A549 (cell line): Measurements from ENCODE around the gene CRTAP. TPM values are rescaled to one million over a fixed set of nuclear protein-coding genes. Genes with fewer than 3 reads are reported as not detected.
"Not testable (repeated sequence)": the region's sequence is repeated elsewhere in the genome, so short reads cannot be mapped to it uniquely, and the experiment has no call there.

Experiments
- ATAC-seq, 2 experiments: fragments of 200-7000 bp in 1 of 2; fragments of >200 bp in 1 of 2; cut with Nextera tagmentation in 1 of 2; cut with Tn5 transposase in 1 of 2; 3 replicates each; pipeline versions ENCODE4 v1.8.0 to v1.9.1; 2018 to 2020; ENCODE audit warnings: mild to moderate bottlenecking in 1 of 2, moderate library complexity in 1 of 2
- CTCF ChIA-PET: fragments of 300-600 bp; sonication (Branson Sonifier 250); formaldehyde crosslinking; extraction: SDS; loops from one replicate; lab custom pipeline; 2021; ENCODE audit warnings: antibody characterized with exemption, inconsistent platforms; lab: Yijun Ruan, JAX
- POLR2A ChIA-PET: fragments of 350-600 bp; formaldehyde crosslinking; extraction: SDS; loops from one replicate; lab custom pipeline; 2021; ENCODE audit warnings: antibody characterized with exemption, inconsistent platforms; lab: Yijun Ruan, JAX
- DNase-seq, 2 experiments: peaks; one replicate each; pipeline versions ENCODE4 v3.0.0 to v3.0.0-alpha.2; 2011 to 2016; ENCODE audit warnings: low read depth in 1 of 2, low spot score in 1 of 2
- FAIRE-seq: peaks from 2 replicates; lab custom pipeline; 2011; peaks lifted over from hg19 to GRCh38; lab: Jason Lieb, UNC
- H3K27ac ChIP-seq, 2 experiments: fragments of >200 bp; sonication (Bioruptor Twin); formaldehyde crosslinking; 3 replicates each; pipeline ENCODE4 v1.5.1; 2016 to 2017
- H3K4me1 ChIP-seq: fragments of >200 bp; sonication (Bioruptor Twin); formaldehyde crosslinking; 3 replicates; pipeline ENCODE4 v1.6.1; 2016
- H3K4me2 ChIP-seq: fragments of >200 bp; sonication (Bioruptor Twin); formaldehyde crosslinking; 3 replicates; pipeline ENCODE4 v1.6.1; 2016
- H3K4me3 ChIP-seq: fragments of >200 bp; sonication (Bioruptor Twin); formaldehyde crosslinking; 3 replicates; pipeline ENCODE4 v1.5.1; 2016
- H3K9me3 ChIP-seq: fragments of >200 bp; sonication (Bioruptor Twin); formaldehyde crosslinking; 3 replicates; pipeline ENCODE4 v1.6.1; 2016
- BHLHE40 ChIP-seq: IDR thresholded peaks from 2 replicates; pipeline ENCODE4 v1.6.1; 2012; ENCODE audit warnings: low read depth, low read length, inconsistent platforms
- EHF ChIP-seq: fragments of 250-450 bp; sonication (Bioruptor Pico); IDR thresholded peaks from 2 replicates; pipeline ENCODE4 v1.5.0; 2020; ENCODE audit warnings: mild to moderate bottlenecking
- ESRRA ChIP-seq: fragments of 150-350 bp; IDR thresholded peaks from 2 replicates; pipeline ENCODE4 v1.6.1; 2014; ENCODE audit warnings: mild to moderate bottlenecking, low read length, borderline replicate concordance
- FOXS1 ChIP-seq: fragments of 250-450 bp; sonication (Bioruptor Pico); IDR thresholded peaks from 2 replicates; pipeline ENCODE4 v1.5.0; 2020; ENCODE audit warnings: mild to moderate bottlenecking, moderate library complexity
- GATA3 ChIP-seq: IDR thresholded peaks from 2 replicates; pipeline ENCODE4 v1.6.1; 2012; ENCODE audit warnings: borderline replicate concordance
- HDAC2 ChIP-seq: fragments of 200-600 bp; sonication (generic); IDR thresholded peaks from 2 replicates; pipeline ENCODE4 v1.6.1; 2016
- HOXB13 ChIP-seq: fragments of 250-450 bp; sonication (Bioruptor Pico); IDR thresholded peaks from 2 replicates; pipeline ENCODE4 v1.5.0; 2020; ENCODE audit warnings: low read depth, mild to moderate bottlenecking, moderate library complexity
- JUN ChIP-seq, 2 experiments: fragments of >200 bp; sonication (Bioruptor Twin); formaldehyde crosslinking; IDR thresholded peaks; 2 replicates in 1 of 2; 3 replicates in 1 of 2; pipeline ENCODE4 v1.6.1; 2016 to 2017
- KDM1A ChIP-seq: fragments of 200-600 bp; sonication (generic); IDR thresholded peaks from 2 replicates; pipeline ENCODE4 v1.6.1; 2016; ENCODE audit warnings: low read depth, mild to moderate bottlenecking
- MAFK ChIP-seq: fragments of 450-650 bp; IDR thresholded peaks from 2 replicates; pipeline ENCODE4 v1.6.1; 2014; ENCODE audit not compliant: partially characterized antibody
- NPAS2 ChIP-seq: fragments of 250-450 bp; sonication (Bioruptor Pico); IDR thresholded peaks from 2 replicates; pipeline ENCODE4 v1.8.0; 2022; ENCODE audit warnings: mild to moderate bottlenecking, moderate library complexity, borderline replicate concordance
- POLR2A ChIP-seq: IDR thresholded peaks from 2 replicates; pipeline ENCODE4 v1.6.1; 2012; ENCODE audit warnings: mild to moderate bottlenecking, low read length
- POLR2AphosphoS2 ChIP-seq: conservative IDR thresholded peaks from 2 replicates; pipeline ENCODE4 v1.6.1; 2012; ENCODE audit warnings: low read length, improper control_type of control experiment, inconsistent platforms
- RAD21 ChIP-seq, 2 experiments: fragments of >200 bp in 1 of 2; sonication (Bioruptor Twin) in 1 of 2; formaldehyde crosslinking in 1 of 2; IDR thresholded peaks in 1 of 2; conservative IDR thresholded peaks in 1 of 2; 2 replicates in 1 of 2; 3 replicates in 1 of 2; pipeline ENCODE4 v1.6.1; 2012 to 2018; ENCODE audit warnings: inconsistent platforms in 1 of 2
- RARB ChIP-seq: fragments of 250-450 bp; sonication (Bioruptor Pico); IDR thresholded peaks from 2 replicates; pipeline ENCODE4 v1.8.0; 2021; ENCODE audit warnings: mild to moderate bottlenecking, moderate library complexity
- TFCP2L1 ChIP-seq: fragments of 250-450 bp; sonication (Bioruptor Pico); IDR thresholded peaks from 2 replicates; pipeline ENCODE4 v1.5.0; 2021; ENCODE audit warnings: mild to moderate bottlenecking
- WGBS: methylation state at CpG from one replicate; pipeline ENCODE4 v1.1.6; 2017; ENCODE audit errors: missing lambda C conversion rate; 5-methylcytosine and 5-hydroxymethylcytosine counted together
- polyA plus RNA-seq, 4 experiments: library from polyadenylated mRNA; depleted of rRNA in 3 of 4; stranded (reverse); fragments of >200 nt; fragmentation: RNase III in 1 of 4; extraction: RNeasy Plus Mini Kit Qiagen cat#74134 plus additional on column Dnase treatment in 1 of 4; gene quantifications; 2 replicates in 3 of 4; 3 replicates in 1 of 4; pipeline ENCODE4 v1.2.3, GENCODE V29; 2011 to 2017
- TF ChIP-seq, protein P1 (sequence below): fragments of >200 bp; sonication (Bioruptor Twin); formaldehyde crosslinking; IDR thresholded peaks from 3 replicates; pipeline ENCODE4 v1.5.1; 2016
- TF ChIP-seq, protein P2 (sequence below): IDR thresholded peaks from 2 replicates; pipeline ENCODE4 v1.6.1; 2012
- TF ChIP-seq, protein P3 (sequence below): IDR thresholded peaks from 2 replicates; pipeline ENCODE4 v1.6.1; 2012

The CRTAP gene
- polyA plus RNA-seq, 2 of the 4 experiments (the other 2 are of a cell fraction) = 181 to 355 TPM

DNA sequence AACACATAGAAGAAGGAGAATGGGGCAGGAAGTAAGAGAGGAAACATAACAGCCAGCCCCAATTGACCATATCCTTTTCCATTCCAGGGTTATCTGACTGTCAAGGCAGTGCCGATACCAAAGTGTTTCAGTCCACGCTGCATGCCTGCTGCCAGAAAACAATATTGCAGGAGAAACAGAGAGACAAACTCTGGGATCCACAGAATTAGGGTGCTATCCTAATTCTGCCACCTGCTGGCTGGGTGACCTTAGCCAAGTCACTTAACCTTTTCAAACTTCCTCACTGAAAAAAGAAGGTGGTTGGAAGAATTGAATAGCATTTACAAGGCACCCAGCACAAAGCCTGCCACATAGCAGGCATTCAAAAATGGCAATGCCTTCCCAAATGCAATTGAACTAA, 48.9 kb upstream of the CRTAP start:
- ChIA-PET POLR2A (no interaction called here), CTCF (interaction anchor here (0.7 to 6.8 kb wide), 2 partner anchors 9 to 10 kb away, joined by 3 to 57 read pairs; no protein-coding TSS in a partner anchor)
- FAIRE-seq (no peak), ATAC-seq (no peak; a peak in 1 of 6 replicates), DNase-seq (peak in 1 of 2 experiments; percentile 10)
- TF ChIP-seq TFCP2L1 (CRISPR knock-in tag) (no peak), RAD21 (conservative IDR thresholded peaks at IDR 0.05 in 1 of 2, IDR thresholded peaks at IDR 0.05 in 1 of 2) (peak in 1 of 2 experiments; percentile 22; a peak in 1 of 5 replicates)
- TF ChIP-seq, protein P1, sequence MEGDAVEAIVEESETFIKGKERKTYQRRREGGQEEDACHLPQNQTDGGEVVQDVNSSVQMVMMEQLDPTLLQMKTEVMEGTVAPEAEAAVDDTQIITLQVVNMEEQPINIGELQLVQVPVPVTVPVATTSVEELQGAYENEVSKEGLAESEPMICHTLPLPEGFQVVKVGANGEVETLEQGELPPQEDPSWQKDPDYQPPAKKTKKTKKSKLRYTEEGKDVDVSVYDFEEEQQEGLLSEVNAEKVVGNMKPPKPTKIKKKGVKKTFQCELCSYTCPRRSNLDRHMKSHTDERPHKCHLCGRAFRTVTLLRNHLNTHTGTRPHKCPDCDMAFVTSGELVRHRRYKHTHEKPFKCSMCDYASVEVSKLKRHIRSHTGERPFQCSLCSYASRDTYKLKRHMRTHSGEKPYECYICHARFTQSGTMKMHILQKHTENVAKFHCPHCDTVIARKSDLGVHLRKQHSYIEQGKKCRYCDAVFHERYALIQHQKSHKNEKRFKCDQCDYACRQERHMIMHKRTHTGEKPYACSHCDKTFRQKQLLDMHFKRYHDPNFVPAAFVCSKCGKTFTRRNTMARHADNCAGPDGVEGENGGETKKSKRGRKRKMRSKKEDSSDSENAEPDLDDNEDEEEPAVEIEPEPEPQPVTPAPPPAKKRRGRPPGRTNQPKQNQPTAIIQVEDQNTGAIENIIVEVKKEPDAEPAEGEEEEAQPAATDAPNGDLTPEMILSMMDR = 0 out of 3 replicates have a peak, but pooled peaks have one; percentile 13
- Histone ChIP-seq H3K4me1 (peaks cover under 1% of the 10 kb centered on the region; the same call in 1 of the 3 replicates), H3K4me2 (no peak overlapping the region), H3K27ac (no peak overlapping the region), H3K9me3 (no peaks in the 10 kb centered on the region), H3K4me3 (no peak overlapping the region)
- 91% methylated on average over 2 of the region's 2 CpGs for WGBS

DNA sequence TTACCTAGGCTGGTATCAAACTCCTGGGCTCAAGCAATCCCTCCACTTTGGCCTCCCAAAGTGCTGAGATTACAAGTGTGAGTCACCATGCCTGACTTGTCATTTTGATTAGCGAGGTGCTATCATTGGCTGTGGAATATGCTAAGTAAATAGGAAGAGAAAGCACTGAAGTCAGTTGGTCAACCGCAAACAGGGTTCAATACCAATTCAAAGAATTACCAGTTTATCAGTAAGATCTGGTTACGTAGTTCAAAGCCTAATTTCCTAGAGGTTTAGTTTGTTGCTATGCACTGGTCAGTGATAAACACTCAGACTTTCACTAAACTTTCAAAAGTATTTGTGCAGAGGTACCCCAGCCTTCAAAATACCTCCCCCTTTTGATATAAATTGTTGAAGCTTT, 46.3 kb upstream of the CRTAP start:
- ATAC-seq (peak in 1 of 2 experiments; percentile 36; a peak in 1 of 6 replicates), FAIRE-seq (no peak), DNase-seq (no peak)
- Histone ChIP-seq H3K4me2 (no peak overlapping the region), H3K27ac (no peak overlapping the region), H3K4me1 (peaks cover 5% of the 10 kb centered on the region; the same call in 1 of the 3 replicates), H3K9me3 (no peaks in the 10 kb centered on the region), H3K4me3 (no peak overlapping the region)
- ChIA-PET CTCF (interaction anchor here (0.6 to 1.2 kb wide), 2 partner anchors 15 to 135 kb away, joined by 3 to 4 read pairs; no protein-coding TSS in a partner anchor), POLR2A (no interaction called here)
- TF ChIP-seq HDAC2 (no peak), FOXS1 (CRISPR knock-in tag) (no peak), HOXB13 (CRISPR knock-in tag) (no peak), POLR2AphosphoS2 (no peak), RARB (no peak), EHF (CRISPR knock-in tag) (no peak), KDM1A (no peak), NPAS2 (CRISPR knock-in tag) (no peak), POLR2A (no peak), JUN (IDR thresholded peaks at IDR 0.05) (no peak), MAFK (no peak), TFCP2L1 (CRISPR knock-in tag) (no peak)
- TF ChIP-seq, protein P2, sequence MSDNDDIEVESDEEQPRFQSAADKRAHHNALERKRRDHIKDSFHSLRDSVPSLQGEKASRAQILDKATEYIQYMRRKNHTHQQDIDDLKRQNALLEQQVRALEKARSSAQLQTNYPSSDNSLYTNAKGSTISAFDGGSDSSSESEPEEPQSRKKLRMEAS = no peak
- TF ChIP-seq, protein P3, sequence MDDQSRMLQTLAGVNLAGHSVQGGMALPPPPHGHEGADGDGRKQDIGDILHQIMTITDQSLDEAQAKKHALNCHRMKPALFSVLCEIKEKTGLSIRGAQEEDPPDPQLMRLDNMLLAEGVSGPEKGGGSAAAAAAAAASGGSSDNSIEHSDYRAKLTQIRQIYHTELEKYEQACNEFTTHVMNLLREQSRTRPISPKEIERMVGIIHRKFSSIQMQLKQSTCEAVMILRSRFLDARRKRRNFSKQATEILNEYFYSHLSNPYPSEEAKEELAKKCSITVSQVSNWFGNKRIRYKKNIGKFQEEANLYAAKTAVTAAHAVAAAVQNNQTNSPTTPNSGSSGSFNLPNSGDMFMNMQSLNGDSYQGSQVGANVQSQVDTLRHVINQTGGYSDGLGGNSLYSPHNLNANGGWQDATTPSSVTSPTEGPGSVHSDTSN = no peak
- 77% methylated on average over 3 of the region's 3 CpGs for WGBS

DNA sequence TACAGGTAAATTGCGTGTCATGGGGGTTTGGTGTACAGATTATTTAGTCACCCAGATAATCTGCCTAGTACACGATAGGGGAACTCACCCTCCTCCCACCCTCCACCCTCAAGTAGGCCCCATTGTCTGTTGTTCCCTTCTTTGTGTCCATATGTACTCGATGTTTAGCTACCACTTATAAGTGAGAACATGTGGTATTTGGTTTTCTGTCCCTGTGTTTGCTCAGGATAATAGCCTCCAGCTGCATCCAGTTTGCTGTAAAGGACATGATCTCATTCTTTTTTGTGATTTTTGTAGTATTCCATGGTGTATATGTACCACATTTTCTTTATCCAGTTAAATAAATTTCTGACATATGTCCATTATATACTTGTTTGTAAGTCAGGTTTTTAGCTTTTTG, 44.0 kb upstream of the CRTAP start:
- H3K4me1 ChIP-seq, H3K4me2 ChIP-seq, FAIRE-seq, DNase-seq, POLR2A ChIA-PET, H3K9me3 ChIP-seq, ATAC-seq, H3K27ac ChIP-seq, H3K4me3 ChIP-seq: not testable (repeated sequence)
- CTCF ChIA-PET = interaction anchor here (1.2 to 7.2 kb wide), 6 partner anchors 9 to 303 kb away, joined by 3 to 53 read pairs (median 4); partner anchors contain the start of gene CCR4
- WGBS = 46% methylated on average over 3 of the region's 3 CpGs

DNA sequence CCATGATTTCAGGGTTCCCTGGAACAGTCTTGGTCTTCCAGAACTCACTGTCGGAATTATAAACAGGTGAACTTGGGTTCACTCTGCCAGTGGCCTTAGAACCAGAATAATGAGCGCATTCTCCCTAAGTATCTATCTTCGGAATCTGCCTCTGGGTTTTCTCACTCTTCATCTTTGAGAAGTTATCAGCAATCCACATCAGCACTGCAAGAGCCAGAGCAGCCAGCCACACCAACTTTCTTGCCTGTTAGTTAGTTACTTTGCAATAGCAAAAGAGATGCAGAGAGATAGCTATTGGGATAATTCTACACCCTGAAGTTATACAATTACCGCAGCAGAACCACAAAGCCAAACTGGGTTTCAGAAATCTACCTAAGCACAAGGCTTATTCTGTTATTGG, 42.6 kb upstream of the CRTAP start:
- H3K4me1 ChIP-seq = peaks cover 5% of the 10 kb centered on the region; the same call in 1 of the 3 replicates
- FAIRE-seq (no peak), ATAC-seq (no peak), DNase-seq (no peak)
- H3K4me2 ChIP-seq = no peak overlapping the region
- H3K27ac ChIP-seq = no peak overlapping the region
- TF ChIP-seq ESRRA (no peak), BHLHE40 (no peak), GATA3 (no peak)
- POLR2A ChIA-PET = no interaction called here
- H3K9me3 ChIP-seq = no peaks in the 10 kb centered on the region
- no peak overlapping the region for H3K4me3 ChIP-seq
- CTCF ChIA-PET = interaction anchor here (1.3 to 7.2 kb wide), 4 partner anchors 12 to 302 kb away, joined by 3 to 53 read pairs (median 6); partner anchors contain the start of gene CCR4
- 94% methylated on average over 4 of the region's 4 CpGs for WGBS
